Upper lobe of left lung (tissue), 4 donors: ENCODE results near the gene CLEC16A.

ENCODE experiments used
- CTCF ChIP-seq, 6 experiments: fragments of 450-650 bp in 4 of 6; fragments of 200-600 bp in 2 of 6; sonication (generic) in 2 of 6; IDR thresholded peaks; one replicate each; pipeline ENCODE4 v1.5.1; 2016 to 2019; ENCODE audit warnings: antibody characterized with exemption in 6 of 6
- EP300 ChIP-seq, 4 donors: sonication (generic); formaldehyde crosslinking; IDR thresholded peaks; one replicate each; pipeline ENCODE4 v1.5.1; 2017; ENCODE audit warnings: antibody characterized with exemption in 4 of 4, control low read depth in 2 of 4
- POLR2A ChIP-seq, 4 donors: fragments of 450-650 bp; IDR thresholded peaks; one replicate each; pipeline ENCODE4 v1.5.1; 2016 to 2017; ENCODE audit warnings: antibody characterized with exemption in 4 of 4, mild to moderate bottlenecking in 2 of 4
- POLR2AphosphoS5 ChIP-seq, 2 donors: sonication (generic); formaldehyde crosslinking; IDR thresholded peaks; one replicate each; pipeline ENCODE4 v1.5.1; 2017; ENCODE audit warnings: antibody characterized with exemption in 2 of 2

GRCh38 chr16:11091021-11091785 lies 146.8 kb downstream of the CLEC16A start:
- TF ChIP-seq CTCF (IDR thresholded peaks at IDR 0.05) (no peak), POLR2A (IDR thresholded peaks at IDR 0.05) (no peak), POLR2AphosphoS5 (IDR thresholded peaks at IDR 0.05) (no peak), EP300 (IDR thresholded peaks at IDR 0.05) (no peak)
